SK-N-SH treated with all-trans-retinoic acid at 6 μM for 48 hours (cell line): Measurements from ENCODE around the gene SLC2A4.

Source experiments
- ARNTL ChIP-seq: fragments of 450-650 bp; formaldehyde crosslinking; IDR thresholded peaks from 2 replicates; pipeline ENCODE4 v1.5.0; 2020; ENCODE audit warnings: low read depth, mild to moderate bottlenecking, moderate library complexity, borderline replicate concordance
- BACH2 ChIP-seq: fragments of 250-450 bp; sonication (Bioruptor Pico); IDR thresholded peaks from 2 replicates; pipeline ENCODE4 v1.9.0; 2021; ENCODE audit warnings: mild to moderate bottlenecking, borderline replicate concordance
- CSDC2 ChIP-seq: fragments of 250-450 bp; sonication (Bioruptor Pico); IDR thresholded peaks from 2 replicates; pipeline ENCODE4 v1.5.0; 2020; ENCODE audit warnings: mild to moderate bottlenecking, moderate library complexity
- CSRNP3 ChIP-seq: fragments of 250-450 bp; sonication (Bioruptor Pico); IDR thresholded peaks from 2 replicates; pipeline ENCODE4 v1.5.1; 2021; ENCODE audit warnings: mild to moderate bottlenecking, moderate library complexity
- OSR1 ChIP-seq: fragments of 250-450 bp; sonication (Bioruptor Pico); IDR thresholded peaks from 2 replicates; pipeline ENCODE4 v1.8.0; 2022; ENCODE audit warnings: moderate library complexity, mild to moderate bottlenecking, inconsistent platforms
- PATZ1 ChIP-seq: fragments of 250-450 bp; sonication (Bioruptor Pico); IDR thresholded peaks from 2 replicates; pipeline ENCODE4 v1.8.0; 2020; ENCODE audit warnings: mild to moderate bottlenecking, moderate library complexity, borderline replicate concordance
- SNAI2 ChIP-seq: fragments of 250-450 bp; sonication (Bioruptor Pico); IDR thresholded peaks from 2 replicates; pipeline ENCODE4 v1.5.0; 2020; ENCODE audit warnings: mild to moderate bottlenecking, moderate library complexity
- TCF4 ChIP-seq: fragments of 250-450 bp; sonication (Bioruptor Pico); IDR thresholded peaks from 2 replicates; pipeline ENCODE4 v1.8.0; 2021; ENCODE audit warnings: mild to moderate bottlenecking, moderate library complexity, borderline replicate concordance
- TOX ChIP-seq: fragments of 250-450 bp; sonication (Bioruptor Pico); IDR thresholded peaks from 2 replicates; pipeline ENCODE4 v1.8.0; 2021; ENCODE audit warnings: mild to moderate bottlenecking, moderate library complexity, borderline replicate concordance
- ZNF8 ChIP-seq: fragments of 450-650 bp; formaldehyde crosslinking; IDR thresholded peaks from 2 replicates; pipeline ENCODE4 v1.5.0; 2020; ENCODE audit warnings: mild to moderate bottlenecking, moderate library complexity

- TF ChIP-seq SNAI2 (CRISPR knock-in tag) = no peak
- no peak for TF ChIP-seq CSRNP3 (CRISPR knock-in tag)
- no peak for TF ChIP-seq TCF4 (CRISPR knock-in tag)
- no peak for TF ChIP-seq BACH2 (CRISPR knock-in tag)
- TF ChIP-seq PATZ1 (CRISPR knock-in tag) = no peak
- TF ChIP-seq CSDC2 (CRISPR knock-in tag) = no peak
- no peak for TF ChIP-seq TOX (CRISPR knock-in tag)
- TF ChIP-seq ZNF8 = no peak
- no peak for TF ChIP-seq ARNTL
- TF ChIP-seq OSR1 (CRISPR knock-in tag) = no peak
Measured at GRCh38 chr17:7237266-7237760, 44.2 kb upstream of the SLC2A4 start.
